Stimulated activated CD4-positive, alpha-beta T cell treated with anti-CD3 and anti-CD28 coated beads, Interleukin-2, amount 100 ng/mL, for 4 hours (primary cell): ENCODE results near the gene ADGRG7.
"Not testable (repeated sequence)": the region's sequence is repeated elsewhere in the genome, so short reads cannot be mapped to it uniquely, and the experiment has no call there.

Experiments
- DNase-seq: peaks from one replicate; pipeline ENCODE4 v3.0.0-alpha.2; 2020; ENCODE audit warnings: low read depth

Gene ADGRG7, protein sequence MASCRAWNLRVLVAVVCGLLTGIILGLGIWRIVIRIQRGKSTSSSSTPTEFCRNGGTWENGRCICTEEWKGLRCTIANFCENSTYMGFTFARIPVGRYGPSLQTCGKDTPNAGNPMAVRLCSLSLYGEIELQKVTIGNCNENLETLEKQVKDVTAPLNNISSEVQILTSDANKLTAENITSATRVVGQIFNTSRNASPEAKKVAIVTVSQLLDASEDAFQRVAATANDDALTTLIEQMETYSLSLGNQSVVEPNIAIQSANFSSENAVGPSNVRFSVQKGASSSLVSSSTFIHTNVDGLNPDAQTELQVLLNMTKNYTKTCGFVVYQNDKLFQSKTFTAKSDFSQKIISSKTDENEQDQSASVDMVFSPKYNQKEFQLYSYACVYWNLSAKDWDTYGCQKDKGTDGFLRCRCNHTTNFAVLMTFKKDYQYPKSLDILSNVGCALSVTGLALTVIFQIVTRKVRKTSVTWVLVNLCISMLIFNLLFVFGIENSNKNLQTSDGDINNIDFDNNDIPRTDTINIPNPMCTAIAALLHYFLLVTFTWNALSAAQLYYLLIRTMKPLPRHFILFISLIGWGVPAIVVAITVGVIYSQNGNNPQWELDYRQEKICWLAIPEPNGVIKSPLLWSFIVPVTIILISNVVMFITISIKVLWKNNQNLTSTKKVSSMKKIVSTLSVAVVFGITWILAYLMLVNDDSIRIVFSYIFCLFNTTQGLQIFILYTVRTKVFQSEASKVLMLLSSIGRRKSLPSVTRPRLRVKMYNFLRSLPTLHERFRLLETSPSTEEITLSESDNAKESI

DNA sequence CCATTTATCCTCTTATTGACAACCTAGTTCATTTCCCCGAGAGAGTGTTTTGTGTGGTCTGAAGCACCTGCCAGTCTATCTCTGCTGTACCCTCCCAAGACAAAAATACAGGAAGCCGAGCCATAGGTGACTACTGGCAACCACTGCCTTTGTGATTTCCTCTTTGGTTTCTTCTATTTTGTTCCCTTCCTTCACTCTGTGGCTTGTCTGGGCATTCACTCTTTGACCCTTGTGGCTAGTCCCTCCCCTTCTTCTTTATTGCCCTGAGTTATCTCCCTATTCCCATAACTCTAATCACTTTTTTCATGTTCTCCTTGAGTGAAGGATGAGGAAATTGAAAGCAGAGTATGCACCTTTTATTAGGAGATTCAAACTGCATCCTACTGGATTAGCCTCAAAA, at the start of gene ADGRG7:
TSS of gene ADGRG7 (plus strand) at position 297 of the 400 bp plus-strand sequence. CDS start 256 bp downstream, outside the sequence.
- DNase-seq = no peak

DNA sequence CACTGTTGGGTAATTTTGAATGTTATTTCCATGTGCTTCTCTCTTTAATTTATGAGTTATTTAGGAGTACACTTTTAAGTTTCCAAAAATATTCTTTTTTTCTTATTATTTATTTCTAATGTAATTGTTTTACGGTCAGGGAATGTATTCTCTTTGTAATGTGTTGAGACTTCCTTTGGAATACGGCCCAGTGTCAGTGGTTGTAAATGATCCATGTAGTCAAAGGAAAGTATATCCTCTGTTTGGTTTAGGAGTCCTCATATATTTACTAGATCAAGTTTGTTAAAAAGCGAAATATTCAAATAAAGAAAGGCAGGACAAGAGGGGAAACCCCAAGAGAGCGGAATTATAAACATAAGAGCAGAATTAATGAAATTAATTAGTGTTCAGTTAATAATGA, 49.0 kb upstream of the ADGRG7 start:
- no peak for DNase-seq

DNA sequence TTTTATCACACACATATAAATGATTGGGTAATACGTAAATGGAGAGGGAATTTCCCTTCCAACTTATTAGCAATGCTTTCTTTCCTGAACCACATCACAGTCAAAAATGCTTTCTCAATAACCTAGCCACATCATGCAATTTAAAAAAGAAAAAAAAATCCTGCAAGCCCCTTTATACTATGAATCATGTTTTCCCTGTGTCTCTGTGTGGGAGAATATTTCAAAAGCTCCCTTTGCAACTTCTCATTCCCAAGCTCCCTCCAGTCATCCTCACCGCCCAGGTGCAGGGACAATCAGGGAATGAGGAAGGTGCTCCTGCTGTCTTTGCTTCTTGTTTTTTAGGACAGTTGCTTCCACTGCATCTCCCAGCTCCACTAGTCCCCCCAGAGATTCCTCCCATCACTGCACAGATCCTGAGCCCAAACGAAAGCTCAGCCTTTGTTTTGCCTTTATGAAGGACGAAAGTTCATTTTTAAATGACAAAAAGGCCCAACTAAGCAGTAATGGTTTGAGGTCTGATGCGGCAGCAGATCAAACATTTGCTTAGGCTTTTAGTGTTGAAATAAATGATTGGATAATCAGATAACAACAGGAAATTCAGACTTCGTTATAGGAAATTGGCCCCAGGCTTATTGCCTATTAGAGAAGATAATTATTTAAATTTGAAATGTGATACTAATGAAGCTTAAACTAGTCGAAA, 47.8 kb upstream of the ADGRG7 start:
- DNase-seq = no peak

DNA sequence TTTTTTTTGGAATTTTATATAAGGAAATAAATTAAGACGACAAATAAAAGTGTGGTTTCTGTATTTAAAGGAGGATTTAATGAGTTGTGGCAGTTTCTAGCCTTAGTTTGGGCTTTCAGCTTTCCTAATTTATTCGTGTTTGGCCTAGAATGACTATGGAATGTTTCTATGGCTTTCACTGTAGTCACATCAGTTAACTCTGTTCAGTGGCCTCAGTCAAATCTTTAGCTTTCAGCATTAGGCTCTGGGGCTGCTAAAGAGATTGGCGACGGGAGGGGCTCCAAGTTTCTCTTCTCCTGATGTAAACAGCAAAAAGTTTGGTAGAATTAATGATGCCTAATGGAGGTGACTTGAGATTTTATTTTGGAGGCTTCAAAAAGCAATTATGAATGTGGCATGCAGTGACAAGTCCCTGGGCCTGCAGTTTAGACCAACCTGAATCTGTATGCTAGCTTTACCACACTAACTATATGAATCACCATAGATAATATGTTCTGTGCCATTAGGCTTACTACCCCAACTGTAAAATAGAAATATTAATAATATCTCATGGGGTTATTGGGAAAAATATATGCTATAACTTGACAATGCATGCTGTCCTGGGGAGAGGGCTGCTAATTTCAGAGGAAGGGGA, 47.1 kb upstream of the ADGRG7 start:
- no peak for DNase-seq

DNA sequence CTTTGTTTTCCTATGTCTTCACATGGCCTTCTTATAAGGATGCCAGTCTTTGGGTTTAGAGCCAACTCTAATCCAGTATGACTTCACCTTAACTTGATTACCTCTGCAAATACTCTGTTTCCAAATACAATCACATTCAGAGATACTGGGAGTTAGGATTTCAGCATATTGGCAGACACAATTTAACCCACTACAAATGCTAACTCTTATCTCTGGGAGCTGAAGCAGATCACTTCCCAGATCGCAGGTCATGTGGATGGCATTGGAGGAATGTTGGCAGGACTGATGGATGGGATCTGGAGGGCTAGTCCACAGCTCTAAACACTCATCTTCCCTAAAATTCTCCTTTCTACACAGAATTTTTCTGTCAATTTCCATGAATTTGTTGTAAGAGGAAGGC, 46.2 kb upstream of the ADGRG7 start:
- no peak for DNase-seq

DNA sequence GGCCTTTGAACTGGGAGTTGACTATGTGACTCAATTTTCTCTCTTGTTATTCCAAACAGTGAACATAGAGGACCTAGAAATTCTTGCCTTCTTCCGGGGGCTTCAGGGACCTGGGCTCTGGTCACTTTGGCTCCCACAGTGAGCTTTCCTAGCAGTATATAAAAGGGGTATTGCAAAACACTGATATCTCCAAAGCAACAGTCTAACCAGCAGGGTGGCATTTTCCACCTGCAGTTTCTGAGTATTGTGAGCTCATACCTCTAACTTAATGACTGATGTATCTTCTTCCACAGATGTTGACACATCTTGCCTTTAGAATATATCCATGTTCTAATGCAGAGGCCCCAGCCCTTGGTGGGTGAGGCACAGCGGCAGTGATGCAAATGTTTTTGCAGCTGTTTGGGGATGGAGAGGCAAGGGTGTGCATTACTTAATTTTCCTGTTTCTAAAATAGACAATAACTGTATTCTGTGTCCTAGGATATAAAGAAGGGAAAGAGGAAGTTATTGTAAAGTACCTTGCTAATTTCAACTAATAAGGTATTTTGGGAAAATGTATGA, 45.7 kb upstream of the ADGRG7 start:
- no peak for DNase-seq

DNA sequence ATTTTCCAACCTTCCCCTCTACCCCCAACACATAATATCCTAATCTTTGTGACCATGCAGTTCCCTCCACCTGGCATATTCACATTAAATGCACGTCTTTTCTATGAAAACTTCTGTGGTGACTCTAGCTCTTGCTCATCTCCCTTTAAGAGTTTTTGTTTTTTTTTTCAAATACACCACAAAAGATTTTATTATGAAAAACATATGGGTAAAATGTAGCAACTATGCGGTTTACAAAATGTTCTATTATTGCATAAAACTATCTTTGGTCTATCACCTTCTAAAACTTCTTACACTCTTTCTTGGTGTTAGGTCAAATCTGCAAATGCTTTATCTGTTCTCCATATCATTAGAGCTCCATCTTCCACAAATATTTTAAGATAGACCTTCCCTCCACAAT, 38.6 kb upstream of the ADGRG7 start:
- DNase-seq = no peak

DNA sequence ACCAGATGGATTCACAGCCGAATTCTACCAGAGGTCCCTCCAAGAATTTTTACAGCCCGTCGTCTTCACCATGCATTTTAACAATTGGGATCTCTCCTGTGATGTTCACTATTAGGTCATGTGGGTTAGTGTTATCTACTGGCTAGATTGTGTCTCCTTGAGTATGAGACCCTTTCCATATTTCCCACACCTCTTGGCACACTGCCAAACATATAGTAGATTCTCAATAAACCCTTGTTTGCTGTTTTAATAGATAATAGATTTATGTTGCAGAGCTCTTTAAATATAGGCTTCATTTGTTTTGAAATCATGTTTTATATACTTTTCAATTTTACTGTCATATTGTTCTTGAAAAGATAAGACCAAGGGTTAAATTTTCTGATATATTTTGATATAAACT, 34.9 kb upstream of the ADGRG7 start:
- no peak for DNase-seq

DNA sequence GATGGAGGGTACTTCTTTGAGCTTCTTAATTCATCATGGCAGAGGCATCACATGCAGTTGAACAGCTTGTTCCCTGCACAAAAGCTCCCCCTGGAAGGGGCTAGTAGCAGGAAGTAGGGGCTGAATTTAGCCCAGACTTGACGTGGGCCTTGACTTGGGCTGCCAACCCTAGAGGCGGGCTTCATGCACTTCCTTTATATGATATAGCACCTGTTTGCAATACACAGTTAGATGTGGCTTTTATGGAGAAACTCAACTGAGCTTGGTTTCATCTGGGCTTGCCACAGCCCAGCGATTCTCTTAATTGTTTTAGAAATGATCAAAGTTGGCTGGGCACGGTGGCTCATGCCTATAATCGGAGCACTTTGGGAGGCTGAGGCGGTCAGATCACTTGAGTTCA, 33.7 kb upstream of the ADGRG7 start:
- DNase-seq = no peak

DNA sequence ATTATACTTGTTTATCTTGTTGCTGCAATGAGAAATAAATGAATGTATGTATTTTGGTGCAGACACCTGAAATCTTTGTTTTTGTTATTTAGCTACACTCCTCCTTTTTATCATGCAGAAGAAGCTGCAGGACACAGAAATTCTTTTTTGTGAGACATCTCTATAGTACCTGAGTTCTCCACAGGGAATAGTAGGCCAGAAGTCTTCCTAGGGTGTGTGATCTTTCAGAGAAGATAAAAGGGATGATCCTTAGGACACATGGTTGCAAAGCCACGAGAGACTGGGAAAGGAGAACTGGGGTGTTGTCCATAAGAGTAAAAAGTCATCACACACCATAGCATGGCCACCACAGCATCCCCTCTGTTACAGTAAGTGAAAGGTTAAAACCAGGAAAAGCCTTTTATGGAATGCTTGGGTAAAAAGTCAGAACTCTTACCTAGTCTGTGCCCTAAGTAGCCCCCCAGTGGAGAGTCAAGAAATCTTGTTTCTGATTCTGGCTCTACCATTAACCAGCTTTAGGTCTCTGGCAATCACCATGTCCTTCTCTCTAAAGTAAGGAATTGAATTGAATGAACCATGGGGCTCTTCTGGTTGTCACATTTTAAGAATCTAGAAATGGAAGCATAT, 31.9 kb upstream of the ADGRG7 start:
- no peak for DNase-seq

DNA sequence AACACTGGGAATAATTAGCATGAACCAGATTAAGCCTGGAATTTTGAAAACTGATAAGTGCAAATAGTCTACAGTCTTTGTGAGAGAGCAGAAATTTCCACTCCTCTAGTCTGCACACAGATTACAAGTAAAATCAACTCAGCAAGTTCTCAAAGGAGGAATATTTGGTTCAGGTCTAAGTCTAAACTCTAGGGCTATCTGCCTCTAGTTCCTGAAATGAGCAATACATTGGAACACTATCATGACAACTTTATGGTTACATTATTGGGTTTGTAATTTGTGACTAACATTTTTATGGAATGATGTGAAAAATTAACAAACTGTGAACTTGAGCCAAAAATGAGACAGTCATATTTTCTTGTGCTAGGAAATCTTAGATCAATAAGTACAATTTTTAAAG, 30.8 kb upstream of the ADGRG7 start:
- no peak for DNase-seq

DNA sequence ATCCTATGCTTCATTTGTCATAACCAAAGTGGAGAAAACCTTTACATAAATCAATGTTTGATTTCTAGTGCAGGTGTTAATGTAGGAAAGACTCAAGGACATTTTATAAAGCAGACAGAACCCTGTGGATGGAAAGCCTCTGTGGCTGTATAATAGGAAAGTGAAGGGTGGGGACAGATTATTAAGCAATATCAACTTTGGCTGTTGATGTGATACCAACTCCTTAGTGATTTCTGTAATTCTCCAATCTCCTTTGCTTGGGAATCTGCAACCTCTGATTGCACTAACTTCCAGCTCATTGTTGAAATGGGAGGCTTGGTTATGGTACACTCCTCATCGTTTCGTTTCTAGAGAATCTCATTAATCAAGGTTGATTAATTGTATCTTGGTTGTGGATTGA, 29.3 kb upstream of the ADGRG7 start:
- no peak for DNase-seq

DNA sequence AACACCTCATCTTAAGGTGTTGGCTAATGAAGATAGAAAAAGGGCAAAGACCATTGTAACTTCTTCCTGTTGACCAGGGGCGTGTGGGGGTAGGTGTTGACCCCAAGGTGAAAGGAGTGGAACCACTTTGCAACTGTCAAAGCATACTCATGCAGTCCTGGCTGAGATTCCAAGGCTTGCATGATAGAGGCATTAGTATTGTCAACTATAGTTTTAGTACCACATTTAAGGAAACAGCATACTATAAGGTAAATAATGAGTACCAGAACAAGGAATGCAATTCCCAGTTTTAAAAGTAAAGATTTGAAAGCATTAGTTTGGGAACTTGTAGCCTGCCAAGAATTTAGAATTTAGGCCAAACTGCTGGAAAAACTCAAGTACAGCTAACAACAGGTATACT, 27.8 kb upstream of the ADGRG7 start:
- DNase-seq = no peak

DNA sequence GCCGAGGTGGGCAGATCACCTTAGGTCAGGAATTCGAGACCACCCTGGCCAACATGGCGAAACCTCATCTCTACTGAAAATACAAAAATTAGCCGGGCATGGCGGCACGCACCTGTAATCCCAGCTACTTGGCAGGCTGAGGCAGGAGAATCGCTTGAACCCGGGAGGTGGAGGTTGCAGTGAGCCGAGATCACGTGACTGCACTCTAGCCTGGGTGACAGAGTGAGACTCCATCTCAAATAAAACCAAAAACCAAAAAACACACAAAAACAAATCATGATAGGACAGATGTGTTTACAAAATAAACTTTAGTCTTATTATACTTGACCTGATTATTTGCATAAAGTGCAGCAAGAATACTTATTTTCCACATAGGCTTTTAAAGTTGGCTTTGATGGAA, 27.2 kb upstream of the ADGRG7 start:
- not testable (repeated sequence) for DNase-seq

DNA sequence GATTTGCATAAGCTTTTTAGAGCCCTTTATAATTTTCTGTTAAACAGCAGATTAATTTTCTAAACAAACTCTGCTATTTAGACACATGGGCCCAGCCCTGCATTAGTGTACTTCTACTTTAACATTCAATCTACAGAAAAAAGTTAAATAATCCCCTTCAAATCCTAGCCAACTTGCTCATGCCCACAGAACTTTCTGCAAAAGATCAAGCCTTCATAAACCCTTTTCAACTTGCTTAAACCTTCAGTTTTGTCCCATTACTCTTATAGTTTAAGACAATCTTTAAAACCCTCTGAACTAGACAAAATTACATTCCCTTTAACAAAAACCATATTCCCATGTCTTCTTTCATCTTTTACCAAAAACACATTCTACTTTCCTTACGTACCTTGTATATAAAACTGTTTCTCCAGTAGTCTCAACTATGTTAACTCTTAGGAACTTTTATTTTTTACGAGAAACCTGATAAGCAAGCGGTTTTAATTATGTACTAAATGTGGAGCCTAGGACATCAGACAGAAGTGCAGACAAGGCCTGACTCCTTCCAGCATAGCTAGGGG, 25.2 kb upstream of the ADGRG7 start:
- DNase-seq = no peak

DNA sequence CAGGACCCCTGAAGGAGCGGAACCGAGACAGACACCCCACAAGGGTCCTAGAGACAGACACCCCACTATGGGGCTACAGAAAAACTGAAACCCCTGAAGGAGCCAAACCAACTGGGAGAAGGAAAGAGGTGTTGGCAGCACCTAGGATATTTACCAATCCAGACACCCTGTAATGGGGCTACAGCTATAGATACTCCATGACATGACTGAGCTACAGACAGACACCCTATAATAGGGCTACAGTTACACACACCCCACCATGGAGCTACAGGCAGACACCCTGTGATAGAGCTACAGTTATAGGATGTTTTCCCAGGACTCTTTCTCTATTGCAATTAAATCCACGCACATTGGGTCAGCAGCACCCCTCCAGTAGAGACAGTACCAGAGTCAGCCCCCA, 22.6 kb upstream of the ADGRG7 start:
- no peak for DNase-seq

DNA sequence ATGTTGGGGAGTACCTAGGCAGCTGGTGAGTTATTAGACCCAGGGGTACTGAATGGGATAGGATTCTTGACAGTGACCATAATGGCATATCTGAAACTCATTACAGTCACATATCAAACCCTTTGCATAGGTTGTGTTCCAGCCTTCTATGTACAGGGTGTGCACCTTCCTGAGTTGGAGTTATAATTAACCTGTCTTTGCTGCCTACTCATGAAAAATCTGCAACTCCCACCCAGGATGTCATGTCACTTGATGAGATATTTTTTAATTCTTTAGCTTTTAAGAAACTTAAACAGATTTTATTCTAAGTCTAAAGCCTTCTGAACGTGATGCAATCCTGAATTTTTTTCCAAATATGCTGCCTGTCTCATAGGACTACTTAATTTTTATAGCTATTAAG, 21.1 kb upstream of the ADGRG7 start:
- no peak for DNase-seq

DNA sequence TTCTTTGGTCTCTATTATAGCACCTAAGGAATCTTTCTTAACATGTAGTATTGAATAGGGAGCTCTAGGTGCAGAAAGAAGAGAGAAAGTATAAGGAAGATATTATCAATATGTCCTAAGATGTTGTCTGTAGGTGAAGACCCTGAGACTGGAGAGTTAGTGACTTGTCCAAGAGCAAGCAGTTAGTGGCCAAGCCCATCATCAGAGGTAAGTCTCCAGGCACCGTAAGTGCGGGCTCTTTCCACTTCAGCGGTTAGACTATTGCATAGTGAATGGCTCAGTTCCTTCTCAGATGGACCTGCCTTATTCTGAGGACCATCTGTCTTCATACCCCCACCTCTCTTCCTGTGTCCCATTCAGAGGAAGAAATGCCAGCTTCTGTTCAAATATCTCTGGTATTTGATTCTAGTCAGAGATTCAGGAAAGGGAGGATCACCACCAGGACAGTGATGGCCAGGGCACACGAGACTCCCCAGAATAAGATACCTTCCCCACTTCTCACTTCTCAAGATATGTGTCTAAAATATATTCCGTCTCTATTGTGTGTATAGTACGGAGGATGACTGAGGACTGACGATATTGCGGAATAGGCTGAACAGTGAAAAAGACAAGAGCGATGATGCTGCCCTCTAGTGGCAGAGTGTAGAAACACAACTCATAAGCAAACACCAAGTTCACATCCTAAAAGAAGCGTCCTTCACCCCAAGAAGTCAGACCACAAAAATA, 19.1 kb upstream of the ADGRG7 start:
- peak; percentile 36 for DNase-seq

DNA sequence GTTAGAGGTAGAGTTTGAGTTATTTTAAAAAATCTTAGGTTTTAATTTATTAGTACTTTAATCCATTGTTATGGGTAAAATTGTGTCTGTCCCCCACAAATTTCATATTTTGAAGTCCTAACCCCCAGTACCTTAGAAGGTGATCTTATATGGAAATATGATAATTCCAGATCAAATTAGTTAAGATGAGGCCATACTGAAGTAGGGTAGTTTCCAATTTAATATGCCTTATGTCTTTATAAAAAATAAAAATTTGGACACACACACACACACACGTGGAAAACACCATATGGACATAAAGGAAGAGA, 18.6 kb upstream of the ADGRG7 start:
- DNase-seq = no peak

DNA sequence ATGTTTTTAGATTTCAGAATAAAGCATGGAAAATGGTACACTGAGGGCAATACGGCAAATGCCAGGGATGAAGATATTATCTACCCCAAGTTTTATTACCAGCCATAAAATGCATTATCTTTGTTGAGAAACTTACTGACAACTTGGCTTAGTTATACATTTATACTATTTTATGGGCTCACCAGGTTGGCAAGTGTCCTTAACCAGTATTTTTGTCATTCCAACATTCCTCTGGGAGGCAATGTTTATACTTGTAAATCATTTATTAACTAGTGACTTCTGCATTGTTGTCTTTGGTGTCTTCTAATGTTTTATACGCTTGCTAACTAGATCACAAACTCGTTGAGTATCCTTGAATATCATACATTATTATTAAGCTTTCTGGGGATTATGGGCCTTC, 18.0 kb upstream of the ADGRG7 start:
- DNase-seq = no peak
